HG03135 (cell line): ENCODE results near the gene SPATA20.

Source experiments
- ATAC-seq: cut with Tn5 transposase; IDR thresholded peaks from one replicate; pipeline ENCODE4 v1.9.1; 2021; ENCODE audit warnings: mild to moderate bottlenecking, moderate library complexity; ENCODE audit not compliant: unreplicated experiment

The SPATA20 gene

GRCh38 chr17:50547035-50547735, at the start of gene SPATA20:
TSS of gene SPATA20 (plus strand) at chr17:50547174. CDS start at chr17:50547209, 35 bp downstream.
- ATAC-seq: peak; percentile 64

- ATAC-seq: no peak
Observed at GRCh38 chr17:50498021-50498874, 48.7 kb upstream of the SPATA20 start.

- no peak for ATAC-seq
Observed at GRCh38 chr17:50499270-50499669, 47.7 kb upstream of the SPATA20 start.

GRCh38 chr17:50499721-50500120, 47.3 kb upstream of the SPATA20 start:
- no peak for ATAC-seq

- no peak for ATAC-seq
Observed at GRCh38 chr17:50501054-50501453, 45.9 kb upstream of the SPATA20 start.

GRCh38 chr17:50502301-50502990, 44.5 kb upstream of the SPATA20 start:
- ATAC-seq: no peak

GRCh38 chr17:50505591-50506130, 41.3 kb upstream of the SPATA20 start:
- no peak for ATAC-seq

GRCh38 chr17:50506298-50506697, 40.7 kb upstream of the SPATA20 start:
- no peak for ATAC-seq

- no peak for ATAC-seq
Observed at GRCh38 chr17:50507871-50508572, 39.0 kb upstream of the SPATA20 start, which contains the start of gene MYCBPAP. TSS of gene MYCBPAP (plus strand) at chr17:50508439. CDS start at chr17:50508675, 236 bp downstream.

GRCh38 chr17:50508573-50509460, 38.2 kb upstream of the SPATA20 start:
- ATAC-seq: no peak

- ATAC-seq: peak; percentile 86
Observed at GRCh38 chr17:50511058-50511457, 35.9 kb upstream of the SPATA20 start.

GRCh38 chr17:50513495-50513894, 33.5 kb upstream of the SPATA20 start:
- no peak for ATAC-seq

GRCh38 chr17:50514388-50514787, 32.6 kb upstream of the SPATA20 start:
- no peak for ATAC-seq

GRCh38 chr17:50514936-50515702, 31.9 kb upstream of the SPATA20 start:
- no peak for ATAC-seq

- no peak for ATAC-seq
Observed at GRCh38 chr17:50517011-50517410, 30.0 kb upstream of the SPATA20 start.

GRCh38 chr17:50517504-50518383, 29.2 kb upstream of the SPATA20 start:
- no peak for ATAC-seq

- no peak for ATAC-seq
Observed at GRCh38 chr17:50518384-50519023, 28.5 kb upstream of the SPATA20 start.
